ENCODE data around the gene SHROOM2. TPM values are rescaled to one million over a fixed set of nuclear protein-coding genes. Genes with fewer than 3 reads are reported as not detected.

Gene SHROOM2
- total RNA-seq, 1 donor: 4.3 TPM

- TF ChIP-seq CTCF (IDR thresholded peaks at IDR 0.05; ENCODE audit: insufficient read depth, low read depth, low read length): no peak
- no peak overlapping the region for H3K4me3 ChIP-seq (ENCODE audit: low read depth, low read length)
- DNase-seq (ENCODE audit: low read depth): no peak
Observed at GRCh38 chrX:9902656-9903055, 116.4 kb downstream of the SHROOM2 start.

- no peak for TF ChIP-seq CTCF (IDR thresholded peaks at IDR 0.05; ENCODE audit: insufficient read depth, low read depth, low read length)
- DNase-seq (ENCODE audit: low read depth): no peak
- H3K4me3 ChIP-seq (ENCODE audit: low read depth, low read length): no peak overlapping the region
Observed at GRCh38 chrX:9903146-9903545, 116.9 kb downstream of the SHROOM2 start.

GRCh38 chrX:9905288-9905687 lies 119.1 kb downstream of the SHROOM2 start:
- H3K4me3 ChIP-seq (ENCODE audit: low read depth, low read length): no peak overlapping the region
- no peak for TF ChIP-seq CTCF (IDR thresholded peaks at IDR 0.05; ENCODE audit: insufficient read depth, low read depth, low read length)
- peak; percentile 69 for DNase-seq (ENCODE audit: low read depth)

- no peak for TF ChIP-seq CTCF (IDR thresholded peaks at IDR 0.05; ENCODE audit: insufficient read depth, low read depth, low read length)
- no peak overlapping the region for H3K4me3 ChIP-seq (ENCODE audit: low read depth, low read length)
- no peak for DNase-seq (ENCODE audit: low read depth)
Observed at GRCh38 chrX:9905721-9906120, 119.5 kb downstream of the SHROOM2 start.

- DNase-seq (ENCODE audit: low read depth): no peak
- no peak for TF ChIP-seq CTCF (IDR thresholded peaks at IDR 0.05; ENCODE audit: insufficient read depth, low read depth, low read length)
- H3K4me3 ChIP-seq (ENCODE audit: low read depth, low read length): no peak overlapping the region
Observed at GRCh38 chrX:9906919-9907318, 120.7 kb downstream of the SHROOM2 start.

- TF ChIP-seq CTCF (IDR thresholded peaks at IDR 0.05; ENCODE audit: insufficient read depth, low read depth, low read length): no peak
- no peak overlapping the region for H3K4me3 ChIP-seq (ENCODE audit: low read depth, low read length)
- DNase-seq (ENCODE audit: low read depth): peak; percentile 59
Observed at GRCh38 chrX:9907645-9908387, 121.6 kb downstream of the SHROOM2 start.

GRCh38 chrX:9909254-9909653 lies 123.0 kb downstream of the SHROOM2 start:
- TF ChIP-seq CTCF (IDR thresholded peaks at IDR 0.05; ENCODE audit: insufficient read depth, low read depth, low read length): no peak
- H3K4me3 ChIP-seq (ENCODE audit: low read depth, low read length): no peak overlapping the region
- DNase-seq (ENCODE audit: low read depth): no peak
